Measurements from ENCODE around the gene CDC42SE2. TPM values are rescaled to one million over a fixed set of nuclear protein-coding genes. Genes with fewer than 3 reads are reported as not detected.
"Not testable (repeated sequence)": the region's sequence is repeated elsewhere in the genome, so short reads cannot be mapped to it uniquely, and the experiment has no call there.

The CDC42SE2 gene
- total RNA-seq, 4 donors from 2014 or later = 23.9 to 29.6 (median 26.4) TPM

GRCh38 chr5:131252824-131253171, 11.1 kb upstream of the CDC42SE2 start:
- in situ Hi-C loops (cut with MboI; ENCODE audit: low sequenced_read_pairs in 4 of 4) = loop anchor here in 1 of 4 donors (10.0 kb wide), 1 partner anchor 88 kb away; the partner anchor contains the start of gene HINT1
- Histone ChIP-seq H3K36me3 (no peaks in the 10 kb centered on the region), H3K9me3 (no peaks in the 10 kb centered on the region), H3K4me3 (no peak overlapping the region), H3K27ac (no peak overlapping the region), H3K27me3 (no peaks in the 10 kb centered on the region), H3K4me1 (no peaks in the 10 kb centered on the region)
- peak; percentile 29 to 53 for DNase-seq
- peak; percentile 26 to 30 for ATAC-seq
- no peak for TF ChIP-seq CTCF (IDR thresholded peaks at IDR 0.05 in 4 of 5, conservative IDR thresholded peaks at IDR 0.05 in 1 of 5)
- TF ChIP-seq POLR2A (IDR thresholded peaks at IDR 0.05) = no peak
- intact Hi-C loops (cut with DNase I; ENCODE audit: low total_unique reads) = no loop called here

DNA sequence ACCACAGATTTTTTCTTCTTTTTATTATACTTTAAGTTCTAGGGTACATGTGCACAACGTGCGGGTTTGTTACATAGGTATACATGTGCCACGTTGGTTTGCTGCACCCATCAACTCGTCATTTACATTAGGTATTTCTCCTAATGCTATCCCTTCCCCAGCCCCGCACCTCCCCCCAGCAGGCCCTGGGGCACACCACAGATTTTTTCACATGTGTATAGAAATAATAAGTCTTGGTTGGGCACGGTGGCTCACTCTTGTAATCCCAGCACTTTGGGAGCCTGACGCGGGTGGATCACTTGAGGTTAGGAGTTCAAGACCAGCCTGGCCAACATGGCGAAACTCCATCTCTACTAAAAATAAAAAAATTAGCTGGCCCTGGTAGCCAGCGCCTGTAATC, 9.8 kb upstream of the CDC42SE2 start:
- ATAC-seq; H3K36me3 ChIP-seq; H3K4me1 ChIP-seq; H3K27ac ChIP-seq; H3K4me3 ChIP-seq; H3K9me3 ChIP-seq; intact Hi-C loops (cut with DNase I; ENCODE audit: low total_unique reads); DNase-seq; H3K27me3 ChIP-seq: not testable (repeated sequence)
- in situ Hi-C loops (cut with MboI; ENCODE audit: low sequenced_read_pairs in 4 of 4) = loop anchor here in 1 of 4 donors (10.0 kb wide), 1 partner anchor 89 kb away; the partner anchor contains the start of gene HINT1

DNA sequence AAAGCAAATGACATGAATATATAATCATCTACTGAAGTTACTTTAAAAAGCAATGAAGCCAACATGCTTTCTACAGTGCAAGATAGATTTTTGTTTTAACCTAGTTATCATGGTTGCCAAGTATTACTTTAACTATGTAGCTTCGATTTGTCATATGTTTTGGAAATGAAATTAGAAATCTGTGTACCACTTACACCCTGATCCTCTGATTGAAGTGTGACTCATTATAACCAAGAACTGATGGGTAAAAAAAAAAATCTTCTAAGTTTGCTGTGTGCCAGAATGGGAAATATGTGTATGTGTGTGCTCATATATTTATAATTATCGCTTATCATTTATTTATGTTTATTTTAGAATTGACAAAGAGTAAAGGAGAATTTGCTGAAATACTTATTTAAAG, 9.1 kb upstream of the CDC42SE2 start:
- Histone ChIP-seq H3K27me3 (no peaks in the 10 kb centered on the region), H3K4me1 (no peaks in the 10 kb centered on the region), H3K9me3 (no peaks in the 10 kb centered on the region), H3K27ac (no peak overlapping the region), H3K4me3 (no peak overlapping the region), H3K36me3 (no peaks in the 10 kb centered on the region)
- DNase-seq (no peak), ATAC-seq (no peak)
- TF ChIP-seq CTCF (IDR thresholded peaks at IDR 0.05 in 4 of 5, conservative IDR thresholded peaks at IDR 0.05 in 1 of 5) (no peak), POLR2A (IDR thresholded peaks at IDR 0.05) (no peak)
- intact Hi-C loops (cut with DNase I; ENCODE audit: low total_unique reads) = no loop called here
- in situ Hi-C loops (cut with MboI; ENCODE audit: low sequenced_read_pairs in 4 of 4) = loop anchor here in 1 of 4 donors (10.0 kb wide), 1 partner anchor 90 kb away; the partner anchor contains the start of gene HINT1

DNA sequence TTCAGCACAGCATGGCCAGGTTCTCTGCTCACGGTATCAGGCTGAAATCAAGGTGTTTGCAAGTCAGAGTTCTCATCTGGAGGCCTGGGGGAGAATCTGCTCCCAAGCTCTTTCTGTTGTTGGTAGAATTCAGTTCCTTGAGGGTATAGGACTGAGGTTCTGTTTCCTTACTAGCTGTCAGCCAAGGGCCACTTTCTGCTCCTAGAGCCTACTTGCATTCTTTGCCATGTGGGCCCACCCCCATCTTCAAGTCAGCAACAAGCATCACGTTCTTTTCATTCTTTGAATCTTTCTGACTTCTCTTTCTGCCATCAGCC, 7.4 kb upstream of the CDC42SE2 start:
- TF ChIP-seq CTCF (IDR thresholded peaks at IDR 0.05 in 4 of 5, conservative IDR thresholded peaks at IDR 0.05 in 1 of 5) (no peak), POLR2A (IDR thresholded peaks at IDR 0.05) (no peak)
- Histone ChIP-seq H3K27ac (no peak overlapping the region), H3K27me3 (no peaks in the 10 kb centered on the region), H3K4me1 (peaks cover 10% of the 10 kb centered on the region in 2 donors), H3K9me3 (no peaks in the 10 kb centered on the region), H3K36me3 (no peaks in the 10 kb centered on the region), H3K4me3 (no peak overlapping the region)
- in situ Hi-C loops (cut with MboI; ENCODE audit: low sequenced_read_pairs in 4 of 4) = loop anchor here in 1 of 4 donors (10.0 kb wide), 1 partner anchor 92 kb away; the partner anchor contains the start of gene HINT1
- no peak for ATAC-seq
- intact Hi-C loops (cut with DNase I; ENCODE audit: low total_unique reads) = no loop called here
- no peak for DNase-seq

GRCh38 chr5:131258733-131259132, 5.1 kb upstream of the CDC42SE2 start:
- H3K9me3 ChIP-seq = no peaks in the 10 kb centered on the region
- no peak overlapping the region for H3K4me3 ChIP-seq
- no peaks in the 10 kb centered on the region for H3K27me3 ChIP-seq
- in situ Hi-C loops (cut with MboI; ENCODE audit: low sequenced_read_pairs in 4 of 4) (loop anchor here in 1 of 4 donors (10.0 kb wide), 1 partner anchor 94 kb away; the partner anchor contains the start of gene HINT1), intact Hi-C loops (cut with DNase I; ENCODE audit: low total_unique reads) (no loop called here)
- no peak for TF ChIP-seq POLR2A (IDR thresholded peaks at IDR 0.05)
- H3K36me3 ChIP-seq = no peaks in the 10 kb centered on the region
- DNase-seq (no peak), ATAC-seq (no peak)
- no peak overlapping the region for H3K27ac ChIP-seq
- H3K4me1 ChIP-seq = peaks cover 19 to 26% of the 10 kb centered on the region in 2 donors

- no peak for DNase-seq
- no peaks in the 10 kb centered on the region for H3K27me3 ChIP-seq
- H3K36me3 ChIP-seq = no peaks in the 10 kb centered on the region
- TF ChIP-seq POLR2A (IDR thresholded peaks at IDR 0.05) = no peak
- TF ChIP-seq CTCF (IDR thresholded peaks at IDR 0.05 in 4 of 5, conservative IDR thresholded peaks at IDR 0.05 in 1 of 5) = no peak
- no peak for ATAC-seq
- in situ Hi-C loops (cut with MboI; ENCODE audit: low sequenced_read_pairs in 4 of 4) (loop anchor here in 1 of 4 donors (10.0 kb wide), 1 partner anchor 95 kb away; the partner anchor contains the start of gene HINT1), intact Hi-C loops (cut with DNase I; ENCODE audit: low total_unique reads) (no loop called here)
- peak overlapping the region; percentile 16 to 96 (median 37) for H3K27ac ChIP-seq
- no peak overlapping the region for H3K4me3 ChIP-seq
- peaks cover 19 to 26% of the 10 kb centered on the region in 2 donors for H3K4me1 ChIP-seq
- H3K9me3 ChIP-seq = no peaks in the 10 kb centered on the region
These were observed 4.5 kb upstream of the CDC42SE2 start for GRCh38 chr5:131259326-131259725.
